H1 (cell line): ENCODE results near the gene RNASEH2C. TPM values are rescaled to one million over a fixed set of nuclear protein-coding genes. Genes with fewer than 3 reads are reported as not detected.

Experiments
- CTCF ChIA-PET: fragments of 300-600 bp; sonication (Branson Sonifier 250); formaldehyde crosslinking; loops from one replicate; lab custom pipeline; 2021; ENCODE audit not compliant: partially characterized antibody; lab: Charles Lee
- POLR2A ChIA-PET: fragments of 300-600 bp; sonication (Branson Sonifier 250); formaldehyde crosslinking; loops from one replicate; lab custom pipeline; 2021; ENCODE audit warnings: inconsistent platforms; ENCODE audit not compliant: partially characterized antibody; lab: Charles Lee
- DNase-seq, 2 experiments: peaks; one replicate each; pipeline versions ENCODE4 v3.0.0 to v3.0.0-alpha.2; 2010 to 2022; ENCODE audit warnings: low spot score in 2 of 2, low read depth in 1 of 2, mixed read lengths in 1 of 2
- FAIRE-seq: peaks from 2 replicates; lab custom pipeline; 2011; peaks lifted over from hg19 to GRCh38; lab: Jason Lieb, UNC
- H2AFZ ChIP-seq: 2 replicates; pipeline ENCODE4 v1.8.1; 2012; ENCODE audit warnings: low read length, inconsistent platforms
- H2AK5ac ChIP-seq: 2 replicates; pipeline ENCODE4 v1.6.1; 2013; ENCODE audit warnings: low read depth, low read length
- H2BK120ac ChIP-seq: replicated peaks from 2 replicates; pipeline ENCODE3; 2013; ENCODE audit warnings: low read depth, low read length, inconsistent platforms
- H2BK12ac ChIP-seq: 2 replicates; pipeline ENCODE4 v1.6.1; 2013; ENCODE audit warnings: low read depth, low read length
- H2BK15ac ChIP-seq: 2 replicates; pipeline ENCODE4 v1.6.1; 2013; ENCODE audit warnings: low read length
- H2BK20ac ChIP-seq: 2 replicates; pipeline ENCODE4 v1.6.1; 2013; ENCODE audit warnings: low read length
- H2BK5ac ChIP-seq: 2 replicates; pipeline ENCODE4 v1.6.1; 2013; ENCODE audit warnings: low read depth, low read length
- H3K14ac ChIP-seq: 2 replicates; pipeline ENCODE4 v1.6.1; 2013; ENCODE audit warnings: inconsistent platforms; ENCODE audit not compliant: insufficient read length
- H3K18ac ChIP-seq: 2 replicates; pipeline ENCODE4 v1.6.1; 2013; ENCODE audit warnings: low read length; ENCODE audit errors: extremely low read depth
- H3K23ac ChIP-seq: 2 replicates; pipeline ENCODE4 v1.6.1; 2013; ENCODE audit warnings: inconsistent platforms; ENCODE audit not compliant: insufficient read length
- H3K23me2 ChIP-seq: 2 replicates; pipeline ENCODE4 v1.6.1; 2013; ENCODE audit warnings: low read depth, low read length
- H3K27ac ChIP-seq: 2 replicates; pipeline ENCODE4 v1.6.1; 2011; ENCODE audit warnings: low read depth, low read length, inconsistent platforms
- H3K27me3 ChIP-seq, 4 experiments: replicated peaks in 1 of 4; 1 replicate in 1 of 4; 2 replicates in 3 of 4; pipeline versions ENCODE4 v1.6.1 to v1.8.1; 2011 to 2013; ENCODE audit warnings: low read length in 3 of 4, mild to moderate bottlenecking in 3 of 4, inconsistent platforms in 2 of 4, mixed read lengths in 2 of 4, moderate library complexity in 1 of 4; ENCODE audit not compliant: control insufficient read depth in 3 of 4, insufficient read depth in 3 of 4; ENCODE audit errors: extremely low read depth in 1 of 4
- H3K36me3 ChIP-seq, 4 experiments: 2 replicates each; pipeline versions ENCODE4 v1.6.1 to v1.8.1; 2011 to 2013; ENCODE audit warnings: mild to moderate bottlenecking in 4 of 4, low read length in 3 of 4, moderate library complexity in 2 of 4, control low read depth in 1 of 4, inconsistent platforms in 1 of 4; ENCODE audit not compliant: insufficient read depth in 4 of 4, control insufficient read depth in 2 of 4
- H3K4ac ChIP-seq: replicated peaks from 2 replicates; pipeline ENCODE3; 2013; ENCODE audit warnings: low read length, low read depth, mixed read lengths, inconsistent platforms; ENCODE audit not compliant: insufficient read length
- H3K4me1 ChIP-seq, 4 experiments: replicated peaks in 1 of 4; 1 replicate in 1 of 4; 2 replicates in 3 of 4; pipeline versions ENCODE4 v1.6.1 to v1.8.1; 2011 to 2013; ENCODE audit warnings: low read length in 3 of 4, inconsistent platforms in 2 of 4, mixed read lengths in 1 of 4; ENCODE audit not compliant: insufficient read depth in 4 of 4, control insufficient read depth in 3 of 4
- H3K4me2 ChIP-seq, 2 experiments: 2 replicates each; pipeline versions ENCODE4 v1.6.1 to v1.8.1; 2011 to 2013; ENCODE audit warnings: low read depth in 2 of 2, low read length in 2 of 2, control low read depth in 1 of 2, inconsistent platforms in 1 of 2, mild to moderate bottlenecking in 1 of 2; ENCODE audit not compliant: insufficient read depth in 1 of 2
- H3K4me3 ChIP-seq, 4 experiments: fragments of 200-600, 300-600 bp in 1 of 4; sonication (generic), shearing (Covaris generic), sonication (Bioruptor Twin) in 1 of 4; 2 replicates each; pipeline versions ENCODE4 v1.5.1 to v1.8.1; 2011 to 2016; ENCODE audit warnings: low read length in 4 of 4, low read depth in 3 of 4, control low read depth in 2 of 4, inconsistent platforms in 2 of 4, mild to moderate bottlenecking in 2 of 4, mixed read lengths in 1 of 4, moderate library complexity in 1 of 4; ENCODE audit not compliant: insufficient read depth in 2 of 4; ENCODE audit errors: extremely low read depth in 1 of 4
- H3K56ac ChIP-seq: replicated peaks from 2 replicates; pipeline ENCODE3; 2013; ENCODE audit warnings: low read depth, mild to moderate bottlenecking, mixed read lengths, low read length, inconsistent platforms; ENCODE audit not compliant: insufficient read length
- H3K79me1 ChIP-seq: 2 replicates; pipeline ENCODE4 v1.6.1; 2013; ENCODE audit warnings: low read depth, low read length, control low read depth
- H3K79me2 ChIP-seq, 2 experiments: 2 replicates each; pipeline versions ENCODE4 v1.6.1 to v1.8.1; 2012 to 2013; ENCODE audit warnings: low read length in 2 of 2, mild to moderate bottlenecking in 2 of 2, inconsistent platforms in 1 of 2; ENCODE audit not compliant: insufficient read depth in 2 of 2, control insufficient read depth in 1 of 2
- H3K9ac ChIP-seq, 4 experiments: replicated peaks in 1 of 4; 1 replicate in 1 of 4; 2 replicates in 3 of 4; pipeline versions ENCODE4 v1.6.1 to v1.8.1; 2011 to 2013; ENCODE audit warnings: low read depth in 3 of 4, low read length in 3 of 4, control low read depth in 2 of 4, mild to moderate bottlenecking in 2 of 4, moderate library complexity in 2 of 4, inconsistent platforms in 1 of 4; ENCODE audit errors: extremely low read depth in 1 of 4
- H3K9me3 ChIP-seq, 2 experiments: 2 replicates each; pipeline versions ENCODE4 v1.6.1 to v1.8.1; 2012 to 2013; ENCODE audit warnings: mild to moderate bottlenecking in 2 of 2, moderate library complexity in 2 of 2, control low read depth in 1 of 2, inconsistent platforms in 1 of 2, low read depth in 1 of 2, low read length in 1 of 2, mixed read lengths in 1 of 2; ENCODE audit not compliant: insufficient read depth in 2 of 2
- H4K20me1 ChIP-seq, 2 experiments: replicated peaks in 1 of 2; 2 replicates each; pipeline versions ENCODE3 to v1.8.1; 2011 to 2013; ENCODE audit warnings: inconsistent platforms in 2 of 2, low read length in 2 of 2, mild to moderate bottlenecking in 1 of 2; ENCODE audit not compliant: insufficient read depth in 2 of 2, control insufficient read depth in 1 of 2
- H4K5ac ChIP-seq: 2 replicates; pipeline ENCODE4 v1.6.1; 2013; ENCODE audit warnings: low read length, low read depth, mixed read lengths, inconsistent platforms; ENCODE audit not compliant: insufficient read length
- H4K8ac ChIP-seq: 2 replicates; pipeline ENCODE4 v1.8.0; 2013; ENCODE audit warnings: mild to moderate bottlenecking, moderate library complexity, low read length, inconsistent platforms; ENCODE audit not compliant: insufficient read depth; ENCODE audit errors: extremely low read depth
- H4K91ac ChIP-seq: replicated peaks from 2 replicates; pipeline ENCODE3; 2013; ENCODE audit warnings: low read length, mixed read lengths, inconsistent platforms; ENCODE audit not compliant: insufficient read length
- CBX5 ChIP-seq: fragments of 300-800, 300-1000 bp; sonication (generic); IDR thresholded peaks from 2 replicates; pipeline ENCODE4 v1.7.1; 2016; ENCODE audit warnings: antibody characterized with exemption, low read length, low read depth
- CHD1 ChIP-seq: IDR thresholded peaks from 2 replicates; pipeline ENCODE4 v1.6.1; 2012; ENCODE audit warnings: low read depth, low read length, improper control_type of control experiment
- CTBP2 ChIP-seq: IDR thresholded peaks from 2 replicates; pipeline ENCODE4 v1.7.0; 2011; ENCODE audit warnings: borderline replicate concordance, mild to moderate bottlenecking, moderate library complexity, mixed read lengths, low read length; ENCODE audit not compliant: insufficient read depth, insufficient read length
- JUN ChIP-seq: IDR thresholded peaks from 2 replicates; pipeline ENCODE4 v1.6.1; 2011; ENCODE audit warnings: low read depth, mild to moderate bottlenecking, improper control_type of control experiment, low read length
- RXRA ChIP-seq: IDR thresholded peaks from 2 replicates; pipeline ENCODE4 v1.6.1; 2011; ENCODE audit warnings: low read depth, mild to moderate bottlenecking, low read length, moderate library complexity; ENCODE audit not compliant: insufficient read depth
- SAP30 ChIP-seq: fragments of 300-600 bp; sonication (generic); IDR thresholded peaks from 2 replicates; pipeline ENCODE4 v1.7.1; 2012; ENCODE audit warnings: low read length, moderate library complexity, mild to moderate bottlenecking, inconsistent platforms; ENCODE audit not compliant: insufficient read depth, insufficient replicate concordance
- SIX5 ChIP-seq: IDR thresholded peaks from 2 replicates; pipeline ENCODE4 v1.6.1; 2011; ENCODE audit warnings: mild to moderate bottlenecking, low read depth, low read length
- SUZ12 ChIP-seq: fragments of 200-600 bp; sonication (generic); IDR thresholded peaks from 2 replicates; pipeline ENCODE4 v1.6.1; 2012; ENCODE audit warnings: mild to moderate bottlenecking, inconsistent platforms, low read length, moderate library complexity, mixed read lengths
- WGBS, 2 experiments: shearing (Covaris generic) in 1 of 2; methylation state at CpG; one replicate each; pipeline versions ENCODE4 v1.1.6 to v1.1.7; 2013 to 2015; ENCODE audit warnings: low lambda C conversion rate in 2 of 2, mixed read lengths in 2 of 2, inconsistent platforms in 1 of 2, low coverage in 1 of 2, missing lambda C conversion rate in 1 of 2; ENCODE audit not compliant: insufficient replicate concordance in 2 of 2, insufficient coverage in 1 of 2, insufficient read length in 1 of 2; ENCODE audit errors: extremely low coverage in 1 of 2, missing lambda C conversion rate in 1 of 2; 5-methylcytosine and 5-hydroxymethylcytosine counted together
- polyA plus RNA-seq, 7 experiments: library from polyadenylated mRNA; depleted of rRNA in 3 of 7; stranded (reverse) in 5 of 7; unstranded in 2 of 7; fragments of >200 nt in 5 of 7; fragments of 200-250 nt in 2 of 7; gene quantifications; 1 replicate in 5 of 7; 2 replicates in 1 of 7; 4 replicates in 1 of 7; pipeline versions ENCODE4 v1.2.1 to v1.2.3, GENCODE V29; 2011 to 2013; ENCODE audit warnings: missing spikeins in 2 of 7, mixed read lengths in 2 of 7
- total RNA-seq: library from RNA; stranded (reverse); fragmentation: NEBNext Ultra II Directional; extraction: Animal tissue kit (Norgen Biotek cat#: 25700); gene quantifications from 2 replicates; pipeline ENCODE4 v1.2.1, GENCODE V29; 2021
- TF ChIP-seq, protein P1 (sequence below): IDR thresholded peaks from 2 replicates; pipeline ENCODE4 v1.6.1; 2012; ENCODE audit warnings: inconsistent platforms
- TF ChIP-seq, protein P2 (sequence below), 3 experiments: IDR thresholded peaks; 1 replicate in 2 of 3; 2 replicates in 1 of 3; pipeline versions ENCODE4 v1.5.1 to v1.6.1; 2011; ENCODE audit warnings: low read length in 3 of 3, mild to moderate bottlenecking in 3 of 3, inconsistent platforms in 2 of 3, low read depth in 1 of 3, moderate library complexity in 1 of 3; ENCODE audit not compliant: insufficient read depth in 1 of 3; ENCODE audit errors: control extremely low read depth in 1 of 3

The RNASEH2C gene
- total and polyA plus RNA-seq, 2 of the 8 experiments (the other 6 are each of a cell fraction or from before 2014, with no cell fraction given): 40.2 to 60.3 TPM

DNA sequence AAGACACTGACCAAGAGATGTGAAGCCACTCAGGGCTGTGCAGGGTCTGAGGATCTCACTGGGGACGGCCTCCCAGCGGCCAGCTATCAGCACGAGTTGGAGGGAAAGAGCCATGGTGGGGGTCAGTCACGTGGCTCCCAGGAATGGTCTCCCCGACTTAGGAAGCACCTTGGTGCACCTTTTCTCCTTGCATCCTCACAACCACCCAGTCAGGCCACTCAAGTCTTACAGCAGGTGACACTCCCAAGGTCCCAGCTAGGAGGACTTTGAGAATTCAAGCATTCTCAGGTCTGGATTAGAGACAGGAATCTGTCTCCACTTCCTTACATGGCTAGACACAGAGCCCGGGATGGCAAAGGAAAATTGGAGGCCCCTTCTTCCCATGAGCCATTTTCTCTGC lies 2.7 kb downstream of the RNASEH2C start:
- Histone ChIP-seq H3K23me2 (peaks cover 8% of the 10 kb centered on the region; the same call in 1 of the 2 replicates), H3K23ac (no peak overlapping the region), H3K79me2 (0 out of 4 replicates have a peak, but pooled peaks cover 0 to 4% of the 10 kb centered on the region in 2 experiments), H3K36me3 (peaks cover 23 to 44% (median 43%) of the 10 kb centered on the region in 4 experiments), H3K4me1 (peaks cover 0 to 6% (median 3%) of the 10 kb centered on the region in 4 experiments; a peak in 2 of 7 replicates), H3K9ac (no peak overlapping the region), H2BK12ac (no peak overlapping the region), H3K4me2 (no peak overlapping the region; a peak in 1 of 4 replicates), H3K79me1 (peaks cover 2% of the 10 kb centered on the region), H4K91ac (no peak overlapping the region), H4K5ac (no peak overlapping the region), H4K8ac (no peak overlapping the region), H3K4ac (no peak overlapping the region), H3K56ac (no peak overlapping the region), H2BK120ac (no peak overlapping the region), H2BK15ac (no peak overlapping the region), H2BK20ac (no peak overlapping the region), H2AK5ac (no peak overlapping the region), H3K4me3 (no peak overlapping the region), H2BK5ac (no peak overlapping the region), H4K20me1 (peaks cover 0 to 19% of the 10 kb centered on the region in 2 experiments), H3K9me3 (no peaks in the 10 kb centered on the region), H3K27me3 (no peaks in the 10 kb centered on the region), H3K14ac (no peak overlapping the region), H3K27ac (no peak overlapping the region), H3K18ac (no peak overlapping the region), H2AFZ (no peak overlapping the region)
- ChIA-PET CTCF (interaction anchor here (1.0 to 4.9 kb wide), 3 partner anchors 10 to 109 kb away, joined by 3 to 24 read pairs (median 9); no protein-coding TSS in a partner anchor), POLR2A (interaction anchor here (1.2 to 3.1 kb wide), 6 partner anchors 10 to 169 kb away, joined by 3 to 25 read pairs (median 5); no protein-coding TSS in a partner anchor)
- FAIRE-seq (no peak), DNase-seq (no peak)
- WGBS, 2 experiments: 88% methylated on average over 6 of the region's 6 CpGs; no CpG with 5 or more reads in 1 of the 2 experiments
- TF ChIP-seq CBX5: no peak
- TF ChIP-seq, protein P1, sequence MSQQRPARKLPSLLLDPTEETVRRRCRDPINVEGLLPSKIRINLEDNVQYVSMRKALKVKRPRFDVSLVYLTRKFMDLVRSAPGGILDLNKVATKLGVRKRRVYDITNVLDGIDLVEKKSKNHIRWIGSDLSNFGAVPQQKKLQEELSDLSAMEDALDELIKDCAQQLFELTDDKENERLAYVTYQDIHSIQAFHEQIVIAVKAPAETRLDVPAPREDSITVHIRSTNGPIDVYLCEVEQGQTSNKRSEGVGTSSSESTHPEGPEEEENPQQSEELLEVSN: no peak
- no peak for TF ChIP-seq SIX5
- no peak for TF ChIP-seq SUZ12
- TF ChIP-seq, protein P2, sequence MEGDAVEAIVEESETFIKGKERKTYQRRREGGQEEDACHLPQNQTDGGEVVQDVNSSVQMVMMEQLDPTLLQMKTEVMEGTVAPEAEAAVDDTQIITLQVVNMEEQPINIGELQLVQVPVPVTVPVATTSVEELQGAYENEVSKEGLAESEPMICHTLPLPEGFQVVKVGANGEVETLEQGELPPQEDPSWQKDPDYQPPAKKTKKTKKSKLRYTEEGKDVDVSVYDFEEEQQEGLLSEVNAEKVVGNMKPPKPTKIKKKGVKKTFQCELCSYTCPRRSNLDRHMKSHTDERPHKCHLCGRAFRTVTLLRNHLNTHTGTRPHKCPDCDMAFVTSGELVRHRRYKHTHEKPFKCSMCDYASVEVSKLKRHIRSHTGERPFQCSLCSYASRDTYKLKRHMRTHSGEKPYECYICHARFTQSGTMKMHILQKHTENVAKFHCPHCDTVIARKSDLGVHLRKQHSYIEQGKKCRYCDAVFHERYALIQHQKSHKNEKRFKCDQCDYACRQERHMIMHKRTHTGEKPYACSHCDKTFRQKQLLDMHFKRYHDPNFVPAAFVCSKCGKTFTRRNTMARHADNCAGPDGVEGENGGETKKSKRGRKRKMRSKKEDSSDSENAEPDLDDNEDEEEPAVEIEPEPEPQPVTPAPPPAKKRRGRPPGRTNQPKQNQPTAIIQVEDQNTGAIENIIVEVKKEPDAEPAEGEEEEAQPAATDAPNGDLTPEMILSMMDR (IDR thresholded peaks at IDR 0.05; ENCODE audit: control extremely low read depth in 1 of 3, insufficient read depth in 1 of 3, low read depth in 1 of 3, low read length in 3 of 3): no peak
- TF ChIP-seq RXRA: no peak
- no peak for TF ChIP-seq SAP30
- no peak for TF ChIP-seq CTBP2
- no peak for TF ChIP-seq JUN
- no peak for TF ChIP-seq CHD1
